SW 1271 (cell line): ENCODE data around the gene NGEF.

Source experiments
- DNase-seq, 2 experiments: peaks; one replicate each; lab custom pipeline; 2025; lab: John Stamatoyannopoulos, UW

Gene NGEF

GRCh38 chr2:233044974-233045605 lies 32.0 kb upstream of the NGEF start:
- DNase-seq: no peak

GRCh38 chr2:233042549-233042948 lies 29.5 kb upstream of the NGEF start:
- no peak for DNase-seq

GRCh38 chr2:233041722-233042323 lies 28.8 kb upstream of the NGEF start:
- no peak for DNase-seq

DNA sequence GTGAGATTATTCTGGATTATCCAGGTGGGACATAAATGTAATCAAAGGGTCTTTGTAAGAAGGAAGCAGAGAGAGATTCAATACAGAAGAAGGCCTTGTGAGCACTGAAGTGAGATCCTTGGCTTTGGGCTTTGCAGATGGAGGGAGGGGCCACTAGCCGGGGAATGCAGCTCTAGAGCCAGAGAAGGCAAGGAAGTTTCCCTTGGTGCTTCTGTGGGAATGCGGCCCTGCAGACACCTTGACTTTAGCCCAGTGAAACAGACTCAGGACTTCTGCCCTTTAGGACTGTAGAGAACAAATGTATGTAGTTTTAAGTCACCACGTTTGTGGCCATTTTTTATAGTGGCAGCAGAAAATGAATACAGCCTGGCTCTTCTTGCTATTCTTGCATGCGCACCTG lies 27.5 kb upstream of the NGEF start:
- no peak for DNase-seq

- DNase-seq: no peak
Measured at GRCh38 chr2:233039846-233040530, 26.9 kb upstream of the NGEF start.

- no peak for DNase-seq
Measured at GRCh38 chr2:233039212-233039845, 26.3 kb upstream of the NGEF start.

- no peak for DNase-seq
Measured at GRCh38 chr2:233037078-233037477, 24.0 kb upstream of the NGEF start.

DNA sequence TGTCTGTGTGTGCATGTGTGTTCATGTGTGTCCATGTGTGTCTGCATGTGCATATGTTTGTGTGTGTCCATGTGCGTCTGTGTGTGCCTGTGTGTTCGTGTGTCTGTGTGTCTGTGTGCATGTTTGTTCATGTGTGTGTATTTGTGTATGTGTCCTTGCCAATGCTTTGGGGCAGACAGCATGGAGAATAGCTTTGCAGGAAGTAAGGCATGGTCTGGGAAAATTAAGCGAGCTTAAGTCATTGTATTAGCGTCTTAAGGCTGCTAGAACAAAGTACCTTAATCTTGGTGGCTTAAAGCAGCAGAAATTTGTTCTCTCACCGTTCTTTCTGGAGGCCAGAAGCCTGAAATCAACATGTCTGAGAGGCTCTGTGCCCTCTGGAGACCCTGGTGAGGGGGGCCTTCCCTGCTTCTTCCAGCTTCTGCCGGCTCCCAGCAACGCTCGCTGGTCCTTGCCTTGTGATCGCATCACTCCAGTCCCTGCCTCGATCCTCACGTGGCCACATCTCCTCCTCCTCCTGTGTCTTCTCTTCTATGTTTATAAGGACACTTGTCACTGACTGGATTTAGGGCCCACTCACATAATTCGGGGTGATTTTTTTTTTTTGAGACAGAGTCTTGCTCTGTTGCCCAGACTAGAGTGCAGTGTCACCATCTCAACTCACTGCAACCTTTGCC lies 23.2 kb upstream of the NGEF start:
- no peak for DNase-seq

DNA sequence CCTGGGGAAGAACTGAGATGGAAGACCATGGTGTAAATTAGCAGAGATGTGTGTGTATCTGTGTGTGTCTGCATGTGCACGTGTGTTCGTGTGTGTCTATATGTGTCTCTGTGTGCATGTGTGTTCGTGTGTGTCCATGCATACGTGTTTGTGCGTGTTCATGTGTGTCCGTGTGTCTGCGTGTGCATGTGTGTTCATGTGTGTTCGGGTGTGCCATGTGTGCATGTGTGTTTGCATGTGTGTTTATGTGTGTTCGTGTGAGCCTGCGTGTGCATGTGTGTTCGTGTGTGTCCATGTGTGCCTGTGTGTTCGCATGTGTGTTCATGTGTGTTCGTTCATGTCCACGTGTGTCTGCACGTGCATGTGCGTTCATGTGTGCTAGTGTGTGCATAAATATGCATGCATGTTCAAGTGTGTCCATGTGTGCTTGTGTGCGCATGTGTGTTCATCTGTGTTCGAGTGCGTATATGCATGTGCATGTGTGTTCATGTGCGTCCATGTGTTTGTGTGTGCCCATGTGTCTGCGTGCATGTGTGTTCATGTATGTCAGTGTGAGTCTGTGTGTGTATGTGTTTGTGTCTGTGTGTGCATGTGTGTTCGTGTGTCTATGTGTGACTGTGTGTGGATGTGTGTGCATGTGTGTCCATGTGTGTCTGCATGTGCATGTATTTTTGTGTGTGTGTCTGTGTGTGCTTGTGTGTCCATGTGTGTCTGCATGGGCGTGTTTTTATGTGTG lies 22.5 kb upstream of the NGEF start:
- DNase-seq: no peak

- DNase-seq: no peak
Measured at GRCh38 chr2:233034091-233034882, 21.2 kb upstream of the NGEF start.

- no peak for DNase-seq
Measured at GRCh38 chr2:233033672-233034071, 20.6 kb upstream of the NGEF start.

DNA sequence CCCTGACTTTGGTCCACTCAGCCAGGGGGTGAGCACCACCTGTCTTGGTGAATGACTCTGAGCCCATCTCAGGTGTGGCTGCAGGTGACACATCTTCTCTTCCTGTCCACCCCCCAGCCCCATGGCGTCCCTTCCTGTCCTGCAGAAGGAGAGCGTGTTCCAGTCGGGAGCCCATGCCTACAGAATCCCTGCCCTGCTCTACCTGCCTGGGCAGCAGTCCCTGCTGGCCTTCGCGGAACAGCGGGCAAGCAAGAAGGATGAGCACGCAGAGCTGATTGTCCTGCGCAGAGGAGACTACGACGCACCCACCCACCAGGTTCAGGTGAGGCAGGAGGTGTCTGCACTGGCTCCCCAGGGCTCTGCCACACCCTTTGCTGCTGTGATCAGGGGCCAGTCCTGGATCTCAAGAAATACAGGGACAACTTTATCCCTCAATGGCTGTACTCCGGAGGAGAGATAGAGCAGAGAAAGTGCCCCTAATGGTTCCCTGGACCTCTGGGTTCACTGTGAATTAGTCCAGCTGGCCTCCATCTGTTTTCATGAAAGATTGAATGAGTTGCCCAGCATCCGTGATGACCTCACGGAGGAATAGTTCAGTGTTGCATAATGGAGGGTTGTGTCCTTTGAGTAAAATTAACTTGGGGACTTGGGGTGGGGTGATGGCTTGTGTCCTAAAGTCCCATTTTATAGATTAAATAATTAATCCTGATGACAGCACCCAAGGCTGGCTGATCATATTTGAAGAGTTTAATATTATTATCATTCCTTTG lies 19.7 kb upstream of the NGEF start, which contains the start of gene NEU2:
Gene NEU2 (plus strand): TSS at position 122 of the 770 bp plus-strand sequence. CDS start 0 bp downstream, at position 122.
- DNase-seq: no peak

DNA sequence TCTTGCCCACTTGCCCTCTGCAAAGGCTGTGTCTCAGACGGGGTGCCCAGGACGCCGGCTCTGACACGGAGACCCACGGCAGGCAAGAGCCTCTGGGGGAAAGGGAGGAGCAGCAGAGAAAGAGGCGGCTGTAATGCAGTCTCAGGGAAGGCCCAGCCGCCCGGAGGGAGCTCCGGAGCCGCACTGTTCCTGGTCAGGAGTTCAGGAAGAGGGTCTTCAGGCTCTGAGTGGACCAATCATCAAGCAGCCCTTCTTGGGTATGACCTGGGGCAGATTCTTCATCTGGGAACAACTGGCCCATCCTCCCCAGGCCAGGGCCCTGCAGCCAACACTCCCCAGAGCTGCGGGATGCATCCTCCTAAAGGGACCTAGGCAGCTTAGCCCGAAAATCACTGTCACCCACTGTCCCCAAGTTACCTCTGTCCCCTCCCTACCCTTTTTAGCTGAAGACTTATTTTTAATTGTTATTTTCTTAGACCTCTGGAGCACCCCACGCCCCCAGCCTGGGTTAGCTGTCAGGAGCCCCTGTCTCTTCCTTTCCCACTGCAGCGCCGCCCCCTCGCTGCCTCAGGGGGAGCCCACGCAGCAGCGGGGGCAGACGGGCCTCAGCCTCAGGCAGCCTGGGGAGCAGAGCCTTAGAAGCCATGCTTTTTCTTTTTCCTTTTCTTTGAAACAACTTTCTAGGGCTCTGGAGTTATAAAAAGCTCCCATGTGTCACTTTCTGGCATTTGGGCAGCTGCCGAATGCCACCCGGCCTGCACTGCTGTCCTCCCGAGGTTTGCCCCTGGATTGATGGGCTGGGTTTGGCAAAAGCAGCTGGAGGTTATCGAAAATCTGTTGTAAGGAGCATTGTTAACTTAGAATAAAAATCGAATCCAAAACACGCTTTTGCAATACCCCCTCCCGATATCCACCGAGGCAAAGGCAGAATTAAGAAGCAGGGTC lies 18.8 kb upstream of the NGEF start:
- no peak for DNase-seq

GRCh38 chr2:233029321-233029720 lies 16.3 kb upstream of the NGEF start:
- DNase-seq: no peak

DNA sequence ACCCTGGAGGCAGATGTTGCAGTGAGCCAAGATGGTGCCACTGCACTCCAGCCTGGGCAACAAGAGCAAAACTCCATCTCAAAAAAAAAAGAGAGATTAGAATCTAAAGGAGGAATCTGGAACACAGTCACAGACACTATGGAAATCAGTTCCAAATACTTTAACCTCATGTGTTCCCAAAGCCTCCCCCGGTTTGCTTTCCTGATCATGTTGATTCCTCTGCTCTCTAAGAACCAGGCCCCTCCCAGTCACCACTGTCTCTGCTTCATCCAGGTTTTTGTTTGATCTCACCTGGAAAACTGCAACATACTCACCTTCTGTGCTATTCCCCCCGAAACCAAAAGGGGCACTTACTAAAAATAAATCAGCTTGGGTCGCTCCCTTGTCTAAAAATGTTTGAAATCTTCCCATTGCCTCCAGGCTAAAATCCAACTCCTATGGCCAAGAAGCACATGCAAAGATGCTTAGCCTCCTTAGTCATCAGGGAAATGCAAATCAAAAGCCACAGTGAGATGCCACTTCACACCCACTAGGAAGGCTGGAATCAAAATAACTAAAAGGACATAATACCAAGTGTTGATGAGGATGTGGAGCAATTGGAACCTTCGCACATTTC lies 13.2 kb upstream of the NGEF start:
- peak; percentile 19 to 42 for DNase-seq

DNA sequence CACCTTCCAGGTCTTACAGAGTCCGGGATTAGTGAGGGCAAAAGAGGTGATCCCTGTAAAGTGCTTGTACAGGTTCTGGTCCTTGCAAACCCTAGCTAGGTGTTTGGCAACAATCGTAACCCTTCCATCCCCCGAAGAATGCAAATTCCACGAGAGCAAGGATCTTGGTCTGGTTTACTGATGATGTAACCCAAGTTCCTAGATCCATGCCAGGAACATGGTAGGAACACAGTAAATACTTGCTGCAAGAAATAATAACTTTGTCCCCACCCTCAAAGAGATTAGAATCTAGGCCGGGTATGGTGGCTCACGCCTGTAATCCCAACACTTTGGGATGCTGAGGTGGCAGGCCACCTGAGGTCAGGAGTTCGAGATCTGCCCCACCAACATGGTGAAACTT lies 12.7 kb upstream of the NGEF start:
- DNase-seq: no peak

DNA sequence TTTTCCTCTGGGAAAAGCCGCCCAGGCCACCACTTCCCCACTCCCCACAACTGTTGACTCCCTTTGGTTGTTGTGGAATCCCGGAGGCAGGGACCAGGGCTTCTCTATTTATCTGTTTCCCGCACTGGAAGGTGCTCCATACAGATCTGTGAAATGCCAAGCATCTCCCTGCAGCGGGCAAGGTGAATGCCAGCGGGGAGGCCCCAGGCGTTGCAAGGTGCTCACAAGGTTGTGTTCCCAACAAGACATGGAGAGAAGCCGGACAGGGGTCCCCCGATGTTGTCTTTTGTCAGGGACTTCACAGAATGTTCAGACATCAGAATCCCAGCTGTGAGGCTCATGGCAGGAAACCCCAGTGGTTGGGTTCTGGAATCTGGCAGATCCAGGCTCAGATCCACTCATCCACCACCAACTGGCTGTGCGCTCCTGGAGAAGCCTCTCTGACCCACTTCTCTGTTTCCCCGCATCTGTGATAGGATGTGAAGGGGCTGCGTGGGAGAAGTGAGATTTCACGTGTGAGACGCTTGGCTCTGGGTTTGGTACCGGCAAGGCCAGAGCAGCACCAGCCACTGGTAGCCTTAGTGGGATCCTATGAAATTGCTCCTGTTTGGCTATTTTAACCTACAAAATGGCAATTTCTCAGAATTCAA lies 10.8 kb upstream of the NGEF start:
- no peak for DNase-seq
